CD4-positive, alpha-beta T cell (primary cell): ENCODE measurements around the gene MAP3K7CL. TPM values are rescaled to one million over a fixed set of nuclear protein-coding genes. Genes with fewer than 3 reads are reported as not detected.
A peak's percentile ranks its signal among the peaks of the same experiment; 100 is the strongest.

Experiments
- ATAC-seq: fragments of 200-7000 bp; cut with Tn5 transposase; one replicate; pipeline ENCODE4 v1.10.0; 2022; ENCODE audit warnings: mild to moderate bottlenecking; ENCODE audit not compliant: poor library complexity
- CTCF ChIA-PET: fragments of 350-600 bp; sonication (Branson Sonifier 250); formaldehyde crosslinking; loops from one replicate; lab custom pipeline; 2021; ENCODE audit warnings: antibody characterized with exemption, inconsistent platforms; lab: Charles Lee
- POLR2A ChIA-PET: fragments of 350-600 bp; sonication (Branson Sonifier 250); formaldehyde crosslinking; loops from one replicate; lab custom pipeline; 2021; ENCODE audit warnings: antibody characterized with exemption, inconsistent platforms; lab: Charles Lee
- DNase-seq, 14 experiments: peaks; one replicate each; pipeline ENCODE4 v3.0.0-alpha.2; 2013 to 2020; ENCODE audit warnings: mixed read lengths in 2 of 14
- H3K27ac ChIP-seq, 2 donors: one replicate each; pipeline versions ENCODE4 v1.5.1 to v1.7.0; 2013; ENCODE audit warnings: low read length in 2 of 2, low read depth in 1 of 2, mild to moderate bottlenecking in 1 of 2
- H3K27me3 ChIP-seq, 2 experiments: 1 replicate in 1 of 2; 2 replicates in 1 of 2; pipeline versions ENCODE4 v1.6.1 to v1.7.0; 2013; ENCODE audit warnings: low read length in 2 of 2, control low read depth in 1 of 2, mild to moderate bottlenecking in 1 of 2, moderate library complexity in 1 of 2; ENCODE audit not compliant: insufficient read depth in 2 of 2, control insufficient read depth in 1 of 2
- H3K36me3 ChIP-seq: one replicate; pipeline ENCODE4 v1.6.1; 2013; ENCODE audit warnings: low read length, control low read depth; ENCODE audit not compliant: insufficient read depth
- H3K4me1 ChIP-seq: one replicate; pipeline ENCODE4 v1.6.1; 2013; ENCODE audit warnings: low read length, control low read depth; ENCODE audit not compliant: insufficient read depth
- H3K4me3 ChIP-seq: one replicate; pipeline ENCODE4 v1.5.1; 2013; ENCODE audit warnings: mild to moderate bottlenecking, low read length, moderate library complexity
- H3K9me3 ChIP-seq, 2 experiments: 1 replicate in 1 of 2; 2 replicates in 1 of 2; pipeline versions ENCODE4 v1.6.1 to v1.7.0; 2013; ENCODE audit warnings: low read length in 2 of 2, mild to moderate bottlenecking in 2 of 2, control low read depth in 1 of 2, moderate library complexity in 1 of 2; ENCODE audit not compliant: control insufficient read depth in 1 of 2, insufficient read depth in 1 of 2
- H3K27ac Mint-ChIP-seq: one replicate; pipeline ENCODE4 v1.8.0; 2020; ENCODE audit warnings: mixed read lengths
- H3K27me3 Mint-ChIP-seq: one replicate; pipeline ENCODE4 v1.8.0; 2021; ENCODE audit warnings: mixed read lengths
- H3K36me3 Mint-ChIP-seq: one replicate; pipeline ENCODE4 v1.8.0; 2021; ENCODE audit warnings: low read depth, mixed read lengths
- H3K4me1 Mint-ChIP-seq: one replicate; pipeline ENCODE4 v1.8.0; 2021; ENCODE audit warnings: low read depth, mixed read lengths
- H3K4me3 Mint-ChIP-seq: one replicate; pipeline ENCODE4 v1.8.0; 2020; ENCODE audit warnings: mild to moderate bottlenecking, mixed read lengths
- H3K9me3 Mint-ChIP-seq: one replicate; pipeline ENCODE4 v1.8.0; 2020; ENCODE audit warnings: mixed read lengths
- CTCF ChIP-seq: fragments of 200-600 bp; IDR thresholded peaks from one replicate; pipeline ENCODE4 v1.8.0; 2022; ENCODE audit warnings: antibody characterized with exemption, mild to moderate bottlenecking
- intact Hi-C, 2 experiments: fragments of 100-400 bp; cut with DNase I in 1 of 2; cut with micrococcal nuclease in 1 of 2; formaldehyde crosslinking; loops; one replicate each; pipeline versions ENCODE4 v1.15.1 to v1.9.0; 2023 to 2025; cut with DNase I, micrococcal nuclease
- total RNA-seq, 174 experiments: library from RNA in 2 of 174; stranded (reverse) in 2 of 174; gene quantifications; one replicate each; pipeline ENCODE4 v1.2.3 and lab custom pipeline; 2021 to 2026

MAP3K7CL gene
- total RNA-seq, 2 experiments from 2014 or later = 4.6 to 4.7 TPM

GRCh38 chr21:29208044-29208681, 77.7 kb downstream of the MAP3K7CL start:
- H3K4me3 ChIP-seq = no peak overlapping the region
- CTCF ChIA-PET = no interaction called here
- Mint-ChIP-seq H3K4me1 (no peaks in the 10 kb centered on the region), H3K9me3 (peaks cover under 1% of the 10 kb centered on the region), H3K27me3 (peaks cover 6% of the 10 kb centered on the region), H3K27ac (no peak overlapping the region), H3K36me3 (no peaks in the 10 kb centered on the region), H3K4me3 (no peak overlapping the region)
- no peak overlapping the region for H3K27ac ChIP-seq
- no peaks in the 10 kb centered on the region for H3K36me3 ChIP-seq
- H3K27me3 ChIP-seq = no peaks in the 10 kb centered on the region
- POLR2A ChIA-PET = no interaction called here
- ATAC-seq (no peak), DNase-seq (no peak)
- TF ChIP-seq CTCF = no peak
- H3K4me1 ChIP-seq = no peaks in the 10 kb centered on the region
- intact Hi-C loops = no loop called here
- H3K9me3 ChIP-seq = no peaks in the 10 kb centered on the region

- Histone ChIP-seq H3K36me3 (no peaks in the 10 kb centered on the region), H3K4me3 (no peak overlapping the region), H3K27me3 (no peaks in the 10 kb centered on the region), H3K4me1 (no peaks in the 10 kb centered on the region), H3K9me3 (no peaks in the 10 kb centered on the region), H3K27ac (no peak overlapping the region)
- ChIA-PET POLR2A (no interaction called here), CTCF (no interaction called here)
- Mint-ChIP-seq H3K4me1 (no peaks in the 10 kb centered on the region), H3K9me3 (no peaks in the 10 kb centered on the region), H3K27ac (no peak overlapping the region), H3K27me3 (peaks cover 6% of the 10 kb centered on the region), H3K36me3 (no peaks in the 10 kb centered on the region), H3K4me3 (no peak overlapping the region)
- TF ChIP-seq CTCF = no peak
- intact Hi-C loops = no loop called here
- ATAC-seq = no peak
- peak in 2 of 14 experiments; percentile 33 to 39 for DNase-seq
Measured at GRCh38 chr21:29208682-29209059, 78.2 kb downstream of the MAP3K7CL start.

GRCh38 chr21:29209696-29210095, 79.3 kb downstream of the MAP3K7CL start:
- no peaks in the 10 kb centered on the region for H3K36me3 ChIP-seq
- no peak for ATAC-seq
- no peak overlapping the region for H3K27ac ChIP-seq
- H3K4me1 Mint-ChIP-seq = no peaks in the 10 kb centered on the region
- no peaks in the 10 kb centered on the region for H3K9me3 Mint-ChIP-seq
- ChIA-PET CTCF (no interaction called here), POLR2A (no interaction called here)
- H3K4me3 Mint-ChIP-seq = no peak overlapping the region
- H3K36me3 Mint-ChIP-seq = no peaks in the 10 kb centered on the region
- intact Hi-C loops = no loop called here
- no peaks in the 10 kb centered on the region for H3K9me3 ChIP-seq
- no peak for DNase-seq
- TF ChIP-seq CTCF = no peak
- peaks cover 6% of the 10 kb centered on the region for H3K27me3 Mint-ChIP-seq
- H3K4me1 ChIP-seq = no peaks in the 10 kb centered on the region
- no peak overlapping the region for H3K4me3 ChIP-seq
- H3K27ac Mint-ChIP-seq = no peak overlapping the region
- no peaks in the 10 kb centered on the region for H3K27me3 ChIP-seq
